Measurements from ENCODE around the gene SCT.

The SCT gene

DNA sequence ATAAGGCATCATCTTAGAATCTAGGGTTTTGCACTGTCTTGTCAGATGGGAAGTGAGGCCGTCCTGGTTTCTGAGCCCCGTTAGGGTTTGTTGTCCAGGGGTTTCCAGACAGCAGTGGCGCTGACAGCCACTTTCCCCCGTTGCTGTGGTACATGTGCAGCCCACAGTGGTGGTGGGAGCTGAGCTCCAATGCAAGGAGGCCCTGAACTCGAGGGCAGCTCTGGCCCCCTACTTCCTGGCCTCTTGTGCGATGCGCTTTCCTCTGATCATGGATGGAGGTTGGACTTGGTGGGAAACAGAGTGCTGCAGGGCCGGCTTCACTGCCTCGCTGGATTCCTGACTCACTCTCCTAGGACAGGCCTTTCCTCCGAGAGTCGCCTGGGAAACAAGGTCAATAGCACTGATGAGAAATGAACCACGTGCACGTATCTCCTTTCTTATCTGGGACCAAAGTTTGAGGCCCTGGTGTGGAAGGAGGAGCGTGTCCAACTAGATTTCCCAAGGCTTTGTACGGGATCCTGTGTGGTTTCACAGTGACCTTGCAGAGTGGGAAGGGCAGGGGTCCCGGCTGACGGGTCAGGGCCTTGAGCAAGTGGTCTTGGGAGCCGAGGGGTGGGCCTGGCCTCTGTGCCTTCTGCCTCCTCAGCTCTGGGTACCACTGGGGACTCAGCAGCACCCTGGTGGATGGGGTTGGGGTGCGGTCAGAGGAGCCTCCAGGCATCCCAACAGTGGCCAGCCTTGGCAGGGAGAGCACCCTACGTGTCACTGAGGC, 47.0 kb downstream of the SCT start:
- peak; percentile 45 for DNase-seq
- Histone ChIP-seq H3K4me3 (ENCODE audit: low read depth, low read length) (no peak overlapping the region), H3K36me3 (replicated peaks) (peaks cover 21% of the 10 kb centered on the region), H3K27ac (no peak overlapping the region), H3K27me3 (replicated peaks) (peaks cover 3% of the 10 kb centered on the region)
- in situ Hi-C loops (cut with HindIII; ENCODE audit: low pct_ligation_motif_present, low sequenced_read_pairs) = no loop called here
- TF ChIP-seq, protein P1, sequence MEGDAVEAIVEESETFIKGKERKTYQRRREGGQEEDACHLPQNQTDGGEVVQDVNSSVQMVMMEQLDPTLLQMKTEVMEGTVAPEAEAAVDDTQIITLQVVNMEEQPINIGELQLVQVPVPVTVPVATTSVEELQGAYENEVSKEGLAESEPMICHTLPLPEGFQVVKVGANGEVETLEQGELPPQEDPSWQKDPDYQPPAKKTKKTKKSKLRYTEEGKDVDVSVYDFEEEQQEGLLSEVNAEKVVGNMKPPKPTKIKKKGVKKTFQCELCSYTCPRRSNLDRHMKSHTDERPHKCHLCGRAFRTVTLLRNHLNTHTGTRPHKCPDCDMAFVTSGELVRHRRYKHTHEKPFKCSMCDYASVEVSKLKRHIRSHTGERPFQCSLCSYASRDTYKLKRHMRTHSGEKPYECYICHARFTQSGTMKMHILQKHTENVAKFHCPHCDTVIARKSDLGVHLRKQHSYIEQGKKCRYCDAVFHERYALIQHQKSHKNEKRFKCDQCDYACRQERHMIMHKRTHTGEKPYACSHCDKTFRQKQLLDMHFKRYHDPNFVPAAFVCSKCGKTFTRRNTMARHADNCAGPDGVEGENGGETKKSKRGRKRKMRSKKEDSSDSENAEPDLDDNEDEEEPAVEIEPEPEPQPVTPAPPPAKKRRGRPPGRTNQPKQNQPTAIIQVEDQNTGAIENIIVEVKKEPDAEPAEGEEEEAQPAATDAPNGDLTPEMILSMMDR (IDR thresholded peaks at IDR 0.05; ENCODE audit: low read depth, low read length, missing control alignments) = no peak

DNA sequence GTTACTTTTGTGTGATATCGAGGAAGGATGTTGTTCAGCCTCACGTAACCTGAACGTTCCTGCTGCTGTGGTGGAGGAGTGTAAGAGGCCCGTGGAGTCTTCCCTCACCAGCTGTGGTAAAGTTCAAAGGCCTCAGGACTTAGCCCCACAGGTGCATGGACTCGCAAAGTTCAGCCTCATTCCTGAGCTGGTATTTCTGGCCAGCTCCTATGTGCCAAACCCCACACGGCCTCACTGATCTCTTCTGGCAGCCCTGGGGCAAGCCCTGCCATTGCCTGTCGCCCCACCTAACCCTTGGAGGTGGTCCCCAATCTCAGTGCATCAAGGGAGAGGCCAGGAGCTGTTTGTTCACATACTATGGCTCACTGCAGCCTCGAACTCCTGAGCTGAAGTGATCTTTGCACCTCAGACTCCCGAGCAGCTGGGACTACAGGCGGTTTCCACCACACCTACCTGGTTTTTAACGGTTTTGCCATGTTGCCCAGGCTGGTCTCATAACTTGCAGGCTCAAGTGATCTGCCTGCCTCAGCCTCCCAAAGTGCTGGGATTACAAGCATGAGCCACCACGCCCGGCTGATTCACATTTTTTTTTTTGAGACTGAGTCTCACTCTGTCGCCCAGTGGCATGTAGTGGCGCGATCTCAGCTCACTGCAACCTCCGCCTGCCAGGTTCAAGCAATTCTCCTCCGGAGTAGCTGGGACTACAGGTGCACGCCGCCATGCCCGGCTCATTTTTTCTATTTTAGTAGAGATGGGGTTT, 48.5 kb downstream of the SCT start:
- no peak for DNase-seq
- in situ Hi-C loops (cut with HindIII; ENCODE audit: low pct_ligation_motif_present, low sequenced_read_pairs) = no loop called here
- peaks cover 8% of the 10 kb centered on the region for H3K27me3 ChIP-seq (replicated peaks)
- H3K4me3 ChIP-seq (ENCODE audit: low read depth, low read length) = peak overlapping the region; percentile 15
- TF ChIP-seq, protein P1 (IDR thresholded peaks at IDR 0.05; ENCODE audit: low read depth, low read length, missing control alignments) = no peak
- peaks cover 15% of the 10 kb centered on the region for H3K36me3 ChIP-seq (replicated peaks)
- no peak overlapping the region for H3K27ac ChIP-seq

DNA sequence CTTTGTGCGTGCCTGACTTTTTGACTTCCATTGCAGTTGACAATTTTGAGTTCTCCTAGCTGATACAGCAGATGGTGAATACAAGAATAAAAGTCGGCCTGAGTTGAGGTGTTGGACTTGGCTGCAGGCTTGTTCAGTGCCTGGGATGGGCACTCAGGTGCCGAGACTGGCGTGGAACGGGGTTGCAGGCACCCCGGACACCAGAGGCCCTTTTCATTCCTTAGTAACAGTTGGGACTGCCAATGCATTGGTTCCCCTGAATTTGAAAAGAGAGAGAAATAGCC, 49.4 kb downstream of the SCT start:
- H3K4me3 ChIP-seq (ENCODE audit: low read depth, low read length) = peak overlapping the region; percentile 95
- no peak for DNase-seq
- H3K36me3 ChIP-seq (replicated peaks) = peaks cover 8% of the 10 kb centered on the region
- H3K27ac ChIP-seq = no peak overlapping the region
- H3K27me3 ChIP-seq (replicated peaks) = peaks cover 8% of the 10 kb centered on the region
- TF ChIP-seq, protein P1 (IDR thresholded peaks at IDR 0.05; ENCODE audit: low read depth, low read length, missing control alignments) = no peak
- in situ Hi-C loops (cut with HindIII; ENCODE audit: low pct_ligation_motif_present, low sequenced_read_pairs) = no loop called here

DNA sequence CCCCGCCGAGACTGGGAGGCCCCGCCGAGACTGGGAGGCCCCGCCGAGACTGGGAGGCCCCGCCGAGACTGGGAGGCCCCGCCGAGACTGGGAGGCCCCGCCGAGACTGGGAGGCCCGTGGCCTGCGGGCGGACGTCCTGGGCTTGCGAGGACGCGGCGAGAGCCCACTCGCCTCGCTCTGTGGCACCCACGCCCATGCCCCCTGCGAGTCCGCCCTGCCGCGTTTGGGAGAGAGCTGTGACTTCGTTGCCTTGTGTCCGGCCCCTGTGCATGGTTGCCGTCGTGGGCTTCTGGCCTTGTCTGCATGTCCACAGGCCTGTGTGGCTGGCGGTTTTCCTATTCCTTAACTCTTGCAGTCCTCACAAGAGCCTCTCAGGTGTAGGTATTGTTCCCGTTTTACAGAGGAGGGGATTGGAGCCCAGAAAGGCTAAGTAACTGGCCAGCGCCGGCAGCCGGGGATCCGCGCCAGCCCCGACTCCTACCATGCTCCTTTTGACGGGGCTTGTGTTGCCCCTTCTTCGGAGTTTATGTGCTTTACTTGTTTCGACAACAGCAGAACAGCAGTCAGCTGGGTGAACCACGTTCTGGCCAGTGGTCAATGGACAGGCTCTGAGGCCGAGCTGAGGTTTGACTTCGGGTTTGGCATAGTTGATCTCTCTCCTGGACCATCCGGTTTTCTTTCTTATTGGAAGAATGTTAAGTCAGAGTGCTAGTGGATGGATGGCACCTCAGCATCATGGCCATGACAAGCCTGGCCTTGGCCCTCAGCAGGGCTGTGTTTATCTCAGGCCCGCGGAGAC, 50.0 kb downstream of the SCT start:
- TF ChIP-seq, protein P1 (IDR thresholded peaks at IDR 0.05; ENCODE audit: low read depth, low read length, missing control alignments) = no peak
- in situ Hi-C loops (cut with HindIII; ENCODE audit: low pct_ligation_motif_present, low sequenced_read_pairs) = no loop called here
- no peak for DNase-seq
- Histone ChIP-seq H3K27ac (peak overlapping the region; percentile 62), H3K4me3 (ENCODE audit: low read depth, low read length) (peak overlapping the region; percentile 95), H3K36me3 (replicated peaks) (peaks cover 4% of the 10 kb centered on the region), H3K27me3 (replicated peaks) (peaks cover 8% of the 10 kb centered on the region)
